GM21367 (cell line): ENCODE data around the gene DTL.
"Not testable (repeated sequence)": the region's sequence is repeated elsewhere in the genome, so short reads cannot be mapped to it uniquely, and the experiment has no call there.

Source experiments
- ATAC-seq: cut with Tn5 transposase; IDR thresholded peaks from one replicate; pipeline ENCODE4 v1.9.1; 2021; ENCODE audit not compliant: unreplicated experiment

The DTL gene

GRCh38 chr1:212035123-212035834, at the start of gene DTL, which contains the start of gene INTS7:
Gene DTL (plus strand): TSS chr1:212035748. CDS start chr1:212035891, 143 bp downstream.
Gene INTS7 (minus strand): TSS chr1:212035557. CDS start chr1:212035437, 120 bp downstream.
- ATAC-seq, result peak; percentile 67

- no peak for ATAC-seq
Measured at GRCh38 chr1:211986628-211987254, 48.8 kb upstream of the DTL start.

- no peak for ATAC-seq
Measured at GRCh38 chr1:211991695-211992094, 43.9 kb upstream of the DTL start.

- ATAC-seq, result not testable (repeated sequence)
Measured at GRCh38 chr1:211997426-211997825, 38.1 kb upstream of the DTL start.

- no peak for ATAC-seq
Measured at GRCh38 chr1:212002536-212002935, 33.0 kb upstream of the DTL start.

- ATAC-seq, result no peak
Measured at GRCh38 chr1:212004895-212005608, 30.5 kb upstream of the DTL start.

GRCh38 chr1:212007178-212007577, 28.4 kb upstream of the DTL start:
- no peak for ATAC-seq

- no peak for ATAC-seq
Measured at GRCh38 chr1:212007886-212008285, 27.7 kb upstream of the DTL start.

GRCh38 chr1:212009561-212009960, 26.0 kb upstream of the DTL start:
- ATAC-seq, result no peak

GRCh38 chr1:212010004-212010403, 25.5 kb upstream of the DTL start:
- no peak for ATAC-seq

GRCh38 chr1:212012034-212012740, 23.4 kb upstream of the DTL start:
- peak; percentile 92 for ATAC-seq

- ATAC-seq, result no peak
Measured at GRCh38 chr1:212013672-212014071, 21.9 kb upstream of the DTL start.

GRCh38 chr1:212020975-212021374, 14.6 kb upstream of the DTL start:
- ATAC-seq, result no peak

GRCh38 chr1:212021563-212021962, 14.0 kb upstream of the DTL start:
- ATAC-seq, result no peak

- not testable (repeated sequence) for ATAC-seq
Measured at GRCh38 chr1:212022908-212023307, 12.6 kb upstream of the DTL start.

- ATAC-seq, result no peak
Measured at GRCh38 chr1:212024469-212025149, 10.9 kb upstream of the DTL start.

GRCh38 chr1:212027727-212028126, 7.8 kb upstream of the DTL start:
- ATAC-seq, result not testable (repeated sequence)

GRCh38 chr1:212030936-212031528, 4.5 kb upstream of the DTL start:
- ATAC-seq, result no peak

- ATAC-seq, result peak; percentile 8
Measured at GRCh38 chr1:212034516-212035122, 929 bp upstream of the DTL start.
